HG02759 (cell line): ENCODE measurements around the gene EVL.
"Not testable (repeated sequence)": the region's sequence is repeated elsewhere in the genome, so short reads cannot be mapped to it uniquely, and the experiment has no call there.

Experiments
- ATAC-seq: cut with Tn5 transposase; IDR thresholded peaks from one replicate; pipeline ENCODE4 v1.9.1; 2021; ENCODE audit warnings: mild to moderate bottlenecking, moderate library complexity; ENCODE audit not compliant: unreplicated experiment

Gene EVL

DNA sequence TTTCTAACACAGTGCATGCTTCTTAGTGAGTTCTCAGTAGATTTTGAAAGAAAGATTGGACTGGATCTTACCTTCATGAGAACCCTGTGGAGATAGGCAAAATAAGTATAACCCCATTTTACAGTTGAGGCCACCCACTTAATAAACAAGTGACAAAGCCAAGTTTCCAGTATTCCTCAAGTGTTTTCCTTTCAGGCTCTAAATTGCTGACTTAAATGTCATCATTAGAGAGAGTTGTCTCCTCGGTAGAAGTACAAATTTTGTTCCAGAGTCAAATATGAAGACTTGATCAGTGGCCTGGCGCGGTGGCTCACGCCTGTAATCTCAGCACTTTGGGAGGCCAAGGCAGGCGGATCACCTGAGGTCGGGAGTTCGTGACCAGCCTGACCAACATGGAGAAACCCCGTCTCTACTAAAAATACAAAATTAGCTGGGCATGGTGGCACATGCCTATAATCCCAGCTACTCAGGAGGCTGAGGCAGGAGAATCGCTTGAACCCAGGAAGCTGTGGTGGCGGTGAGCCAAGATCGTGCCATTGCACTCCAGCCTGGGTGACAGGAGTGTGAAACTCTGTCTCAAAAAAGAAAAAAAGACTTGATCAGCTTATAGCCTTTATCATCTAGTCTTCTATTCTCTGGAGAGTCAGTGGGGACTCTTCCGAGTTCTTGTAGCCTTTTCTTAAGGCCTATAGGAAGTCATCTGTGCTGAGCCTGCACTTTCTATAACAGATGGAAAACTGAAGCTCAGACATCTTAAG is 708 bp upstream of the EVL start:
- not testable (repeated sequence) for ATAC-seq

DNA sequence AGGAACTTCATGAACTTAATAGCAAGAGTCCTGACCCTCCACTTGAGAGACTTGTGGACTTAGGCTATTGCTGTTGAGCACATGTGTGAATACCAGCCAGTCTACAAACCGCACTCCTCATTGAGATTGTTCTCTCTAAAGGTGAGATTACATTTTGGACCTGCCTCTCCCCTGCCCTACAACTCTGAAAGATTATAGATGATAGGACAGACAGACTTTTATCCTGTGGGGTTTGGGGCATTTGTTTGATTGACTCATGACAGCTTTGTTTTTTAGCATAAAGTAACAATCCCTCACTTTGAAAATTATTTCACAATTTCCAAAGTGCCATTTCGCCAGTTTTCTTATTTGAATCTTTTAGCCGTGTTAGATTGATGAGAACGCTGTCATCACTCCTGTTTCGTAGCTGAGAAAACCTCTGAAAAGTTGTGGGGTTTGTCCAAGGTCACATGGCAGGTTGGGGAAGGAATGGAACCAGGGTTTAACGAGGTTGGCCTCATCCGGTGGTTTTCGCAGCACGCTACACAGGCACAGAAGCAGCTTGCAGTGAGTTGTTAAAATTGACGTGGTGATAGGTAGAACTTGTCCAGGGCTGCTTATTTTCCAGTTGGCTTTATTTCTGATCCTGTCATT is 836 bp downstream of the EVL start:
- peak; percentile 37 for ATAC-seq

DNA sequence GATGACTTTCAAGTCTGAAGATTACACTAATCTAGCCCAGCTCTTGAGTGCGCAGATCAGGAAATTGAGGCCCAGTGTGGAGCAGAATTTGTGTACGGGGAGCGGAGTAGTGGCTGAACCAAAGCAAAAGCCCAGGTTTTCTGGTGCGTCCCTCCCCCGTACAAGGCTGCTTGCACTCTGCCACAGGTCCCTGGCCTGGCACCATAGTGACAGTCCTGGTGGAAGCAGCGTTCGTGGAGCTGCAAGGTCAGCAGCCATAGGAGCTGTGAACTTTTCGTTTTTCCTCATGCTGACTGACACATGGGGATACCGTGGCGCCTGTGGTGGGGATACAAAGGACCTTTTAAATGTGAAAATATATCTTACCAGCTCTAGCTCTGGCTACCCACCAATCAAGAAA is 1.7 kb downstream of the EVL start:
- ATAC-seq = no peak

DNA sequence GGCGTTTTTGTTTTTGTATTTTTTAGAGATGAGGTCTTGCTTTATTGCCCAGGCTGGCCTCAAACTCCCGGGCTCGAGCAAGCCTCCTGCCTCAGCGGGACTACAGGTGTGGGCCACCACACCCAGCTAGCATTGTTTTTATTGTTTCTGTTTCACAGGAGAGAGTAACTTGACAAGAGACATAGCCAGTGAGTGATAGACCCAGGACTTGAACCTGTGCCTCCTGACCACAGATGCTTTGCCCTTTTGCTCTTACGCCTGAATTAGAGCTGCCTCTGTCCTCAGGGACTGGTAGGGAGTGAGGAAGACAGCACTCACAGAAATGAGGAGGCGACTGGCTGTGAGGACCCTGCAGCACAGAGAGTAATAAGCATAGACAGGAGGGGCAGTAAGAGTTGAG is 2.3 kb downstream of the EVL start:
- ATAC-seq = no peak

DNA sequence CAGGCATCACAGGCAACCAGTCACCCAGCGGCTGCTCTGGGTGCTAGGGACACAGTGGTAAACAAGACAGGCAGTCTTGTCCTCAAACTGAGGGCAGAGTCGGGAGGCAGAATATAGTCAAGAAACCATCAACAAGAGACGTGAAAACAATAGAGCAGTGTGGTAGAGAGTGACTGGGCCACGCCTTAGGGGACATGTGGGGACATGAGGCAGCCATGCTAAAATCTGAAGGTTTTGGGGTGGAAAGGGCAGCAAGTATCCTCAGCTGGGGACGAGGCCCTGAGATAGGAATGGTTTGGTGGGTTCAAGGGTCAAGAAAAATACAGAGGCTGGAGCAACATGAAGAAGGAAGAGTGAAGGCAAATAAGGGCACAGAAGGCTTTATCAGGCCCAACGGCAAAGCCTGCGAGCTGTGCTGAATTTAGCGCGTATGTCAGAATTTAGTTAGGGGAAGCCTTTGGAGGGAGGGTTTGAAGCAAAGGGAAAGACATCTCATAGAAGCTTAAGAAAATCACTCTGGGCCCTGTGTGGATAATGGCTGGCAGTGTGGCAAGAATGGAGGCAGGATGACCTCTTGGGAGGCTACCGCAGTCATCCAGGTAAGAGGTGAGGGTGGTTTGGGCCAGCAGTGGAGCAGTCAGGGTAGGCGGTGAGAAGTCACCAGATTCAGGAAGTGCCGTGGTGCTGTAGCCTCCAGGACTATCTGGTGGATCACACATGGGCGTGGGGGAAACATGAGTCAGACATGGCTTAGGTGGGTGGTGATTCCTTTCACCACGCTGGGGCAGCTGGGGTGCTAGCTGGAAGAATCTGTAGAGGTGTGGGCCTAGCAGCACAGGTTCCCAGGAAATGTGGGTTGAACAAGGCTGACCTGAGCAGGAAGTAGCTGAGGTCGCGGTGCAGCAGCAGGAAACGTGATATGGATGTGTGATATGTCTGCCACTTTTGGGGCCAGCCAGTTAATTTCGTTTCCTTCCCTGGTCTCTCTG is 3.0 kb downstream of the EVL start:
- peak; percentile 35 for ATAC-seq

DNA sequence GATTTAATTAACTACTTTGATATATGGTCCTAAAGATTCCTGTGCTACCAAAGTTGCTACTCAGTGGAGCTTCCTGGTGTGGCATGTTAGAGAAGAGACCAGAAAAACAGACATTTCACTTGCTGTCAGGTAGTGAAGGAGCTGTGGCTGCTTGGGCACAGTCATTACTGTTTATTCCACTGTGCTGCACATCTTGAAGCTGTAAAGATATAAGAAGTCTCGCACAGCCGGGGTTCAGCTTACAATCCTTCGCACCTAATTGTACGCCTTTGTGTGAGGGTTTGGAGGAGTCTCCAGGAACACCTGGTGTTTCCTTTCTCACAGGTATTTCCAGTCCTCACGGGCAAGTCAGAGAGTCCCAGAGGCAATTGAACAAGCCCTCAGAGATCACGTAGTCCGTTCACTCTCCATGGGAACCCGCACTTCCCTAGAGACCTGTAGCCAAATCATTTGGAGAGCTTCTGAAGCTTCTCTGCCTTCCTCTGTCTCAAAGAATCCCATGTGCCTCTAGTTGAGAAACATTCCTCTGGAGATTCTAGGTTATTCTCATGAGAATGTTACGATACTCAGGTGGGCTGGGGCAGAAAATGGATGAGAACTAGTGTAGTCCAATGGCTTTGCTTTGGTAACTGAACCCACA is 4.1 kb downstream of the EVL start:
- no peak for ATAC-seq

DNA sequence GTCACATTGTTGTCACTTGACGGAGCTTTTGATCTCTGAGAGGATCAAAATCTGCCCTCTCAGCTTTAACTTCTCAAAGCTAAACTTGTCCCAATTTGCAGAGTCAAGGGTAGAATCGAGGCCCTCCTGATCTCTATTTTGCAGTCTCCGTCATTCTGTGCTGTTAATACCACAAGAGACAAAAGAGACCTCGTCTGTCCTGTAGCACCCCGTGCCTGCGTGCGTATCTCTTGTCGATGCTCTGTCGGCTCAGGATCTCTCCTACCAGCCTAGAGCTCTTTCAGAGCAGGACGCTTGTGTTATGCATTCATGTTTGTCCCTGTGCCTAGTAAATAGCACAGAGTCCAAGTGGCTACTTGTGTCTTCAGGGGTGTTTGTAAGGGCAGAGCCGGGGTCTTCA is 5.1 kb downstream of the EVL start:
- no peak for ATAC-seq

DNA sequence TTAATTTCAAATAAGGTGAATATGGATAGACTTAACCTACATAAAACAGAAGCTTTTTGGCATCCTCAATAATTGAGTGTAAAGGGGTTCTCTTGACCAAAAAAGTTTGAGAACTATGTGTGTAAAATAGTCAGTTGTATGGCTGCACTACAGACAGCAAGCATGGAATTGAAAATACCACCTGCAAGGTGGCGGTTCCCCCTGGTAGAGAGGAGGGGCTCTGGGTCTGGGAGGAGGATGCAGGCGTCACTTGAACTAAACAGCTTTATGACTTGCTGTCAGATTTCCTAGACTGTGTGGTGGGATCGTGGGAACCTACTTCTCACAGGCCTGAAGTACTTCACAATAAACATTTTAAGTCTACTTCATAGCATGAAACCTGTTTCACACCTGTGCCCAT is 6.3 kb downstream of the EVL start:
- ATAC-seq = no peak

DNA sequence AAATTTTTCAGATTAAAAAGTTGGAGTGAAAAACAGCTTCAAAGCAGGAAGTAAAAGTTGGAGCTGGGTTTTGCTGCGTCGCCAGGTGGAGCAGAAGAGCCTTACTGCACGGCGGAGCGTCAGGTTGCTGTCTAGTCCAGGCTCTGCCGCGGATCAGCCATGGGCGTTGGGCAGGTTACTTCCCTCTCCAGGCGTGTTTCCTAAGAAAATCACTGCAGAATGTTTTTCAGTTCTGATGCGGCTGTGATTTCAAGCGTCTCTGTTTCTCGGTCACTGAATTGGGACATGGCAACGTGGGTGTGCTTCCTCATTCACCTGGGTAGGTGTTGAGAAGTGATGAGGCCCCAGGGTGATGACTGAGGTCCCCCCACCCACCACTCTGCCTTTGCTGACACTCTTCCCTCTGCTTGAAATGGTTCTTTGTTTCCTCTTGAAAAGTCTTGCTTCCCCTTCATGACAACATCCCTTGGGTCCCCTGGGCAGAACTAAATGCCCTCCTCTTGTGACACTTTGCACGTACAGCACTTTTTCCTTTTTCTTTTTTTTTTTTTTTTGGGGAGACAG is 7.6 kb downstream of the EVL start:
- peak; percentile 28 for ATAC-seq

DNA sequence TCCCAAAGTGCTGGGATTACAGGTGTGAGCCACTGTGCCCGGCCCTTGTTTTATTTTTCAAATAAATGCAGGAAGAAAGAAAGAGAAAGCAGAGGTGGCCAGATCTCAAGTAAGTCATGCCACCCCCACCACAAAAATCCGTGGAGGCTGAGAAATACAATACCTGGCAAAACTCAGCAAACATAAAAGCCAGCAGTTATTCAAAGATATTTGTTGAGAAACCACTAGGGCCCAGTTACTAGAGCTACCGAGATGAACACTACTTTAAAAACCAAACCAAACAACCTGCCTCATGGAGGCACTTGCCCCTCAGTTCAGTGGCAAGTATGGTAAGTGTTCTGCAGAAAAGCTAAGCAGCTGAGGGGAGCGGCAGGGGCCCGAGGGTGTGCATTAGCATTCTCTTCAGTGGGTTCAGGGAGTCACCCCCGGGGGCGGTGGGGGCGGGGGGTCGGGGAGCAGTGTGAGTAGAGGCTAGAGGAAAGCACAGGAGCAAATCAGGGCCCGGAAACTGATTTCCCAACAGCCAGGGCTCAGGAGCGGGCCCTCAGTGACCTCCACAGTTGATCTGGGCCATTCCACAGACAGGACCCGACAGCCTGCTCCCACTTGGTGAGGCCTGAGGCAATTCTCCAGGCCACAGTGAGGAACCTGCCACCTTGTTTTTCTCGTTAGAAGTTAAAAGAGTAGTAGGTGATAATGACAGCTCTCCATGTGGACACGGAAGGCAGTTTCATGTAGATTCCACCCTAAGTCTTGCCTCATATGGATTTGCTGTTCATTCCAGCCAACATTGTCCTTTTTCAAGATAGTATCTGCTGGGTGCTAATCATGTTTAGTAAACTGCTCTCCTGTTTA is 8.6 kb downstream of the EVL start:
- ATAC-seq = no peak

DNA sequence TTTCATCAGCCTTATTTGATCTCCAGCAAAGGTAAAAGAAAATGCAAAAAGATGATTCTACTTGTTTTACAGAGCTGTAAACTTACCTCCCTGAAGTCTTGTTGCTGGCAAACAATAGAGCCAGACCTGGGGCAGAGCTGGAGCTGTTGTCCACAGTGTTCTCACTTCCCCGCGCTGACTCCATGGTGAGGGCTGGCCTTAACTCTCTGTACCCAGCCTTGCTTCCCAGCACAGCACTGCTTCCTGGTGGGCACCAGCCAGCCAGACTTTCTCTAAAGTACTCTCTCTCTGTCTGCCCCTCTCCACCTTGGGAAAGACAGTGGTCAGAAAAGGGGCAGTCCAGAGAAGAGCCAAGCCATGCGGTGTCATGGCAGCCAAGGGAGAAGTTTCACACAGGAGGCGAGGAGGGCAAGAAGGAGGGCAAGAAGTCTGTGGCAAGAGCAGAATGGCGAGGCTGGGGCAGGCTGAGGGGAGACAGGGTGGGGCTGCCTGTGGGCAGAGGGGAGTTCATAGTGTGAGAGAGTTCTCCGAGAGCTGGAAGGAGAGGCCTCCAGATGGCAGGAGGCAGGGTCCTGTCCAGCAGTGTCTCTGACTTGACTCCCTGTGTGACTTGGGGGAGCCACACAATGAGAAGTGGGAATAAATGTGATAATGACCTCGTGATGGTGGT is 9.3 kb downstream of the EVL start:
- no peak for ATAC-seq

DNA sequence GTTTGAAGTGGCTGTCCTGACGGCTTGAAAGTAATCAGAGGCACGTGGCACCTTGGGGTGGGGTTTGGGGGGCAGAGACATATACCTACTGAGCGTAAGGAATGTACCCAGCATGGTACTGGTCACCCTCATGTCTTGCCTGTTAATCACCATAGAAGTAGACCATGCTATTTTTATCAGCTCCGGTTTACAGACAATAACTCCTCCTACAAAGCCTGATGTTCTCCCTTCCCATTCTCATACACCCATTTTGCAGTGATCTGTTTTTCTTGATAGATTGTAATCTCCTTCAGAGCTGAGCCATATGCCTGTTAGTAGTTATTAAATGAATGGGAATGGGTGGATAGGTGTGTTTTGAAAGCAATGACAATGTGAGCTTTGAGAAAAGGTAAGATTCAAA is 10.5 kb downstream of the EVL start:
- ATAC-seq = no peak

DNA sequence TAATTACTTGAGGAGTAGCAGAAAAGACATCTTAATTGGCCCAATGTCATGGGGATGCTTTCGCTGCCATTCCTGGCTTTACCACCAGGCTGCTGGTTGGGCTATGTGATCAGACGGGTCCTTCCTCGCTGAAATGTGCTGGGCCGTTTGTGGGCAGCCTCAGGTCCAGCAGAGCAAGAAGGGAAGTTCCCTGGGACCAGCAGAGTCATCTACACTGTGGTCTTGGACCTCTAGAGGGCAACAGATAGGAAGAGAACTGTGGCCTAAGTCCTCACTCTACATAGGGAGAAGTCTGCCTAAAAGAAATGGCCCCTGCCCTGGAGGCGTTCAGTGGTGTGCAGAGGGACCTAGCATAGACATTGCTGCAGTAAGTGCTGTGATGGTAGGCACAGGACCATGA is 10.9 kb downstream of the EVL start:
- ATAC-seq = peak; percentile 32

DNA sequence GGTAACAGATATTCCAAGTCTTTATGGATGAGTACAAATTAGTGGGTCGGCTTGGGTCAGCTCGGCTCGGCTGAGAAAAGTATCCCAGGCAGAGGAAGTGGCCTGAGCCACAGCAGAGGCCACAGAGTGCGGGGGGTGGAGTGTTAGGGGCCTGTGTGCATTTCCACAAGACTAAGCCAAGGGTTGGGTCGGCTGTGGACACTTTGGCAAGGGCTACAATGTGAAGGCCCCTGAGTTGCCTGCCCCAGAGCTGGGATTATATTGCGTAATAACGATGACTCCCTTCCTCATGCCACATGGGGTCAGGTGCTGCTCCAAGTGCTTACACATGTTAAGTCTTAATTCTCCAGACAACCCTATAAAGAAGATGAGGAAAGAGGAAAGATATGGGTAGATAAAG is 11.4 kb downstream of the EVL start:
- no peak for ATAC-seq

DNA sequence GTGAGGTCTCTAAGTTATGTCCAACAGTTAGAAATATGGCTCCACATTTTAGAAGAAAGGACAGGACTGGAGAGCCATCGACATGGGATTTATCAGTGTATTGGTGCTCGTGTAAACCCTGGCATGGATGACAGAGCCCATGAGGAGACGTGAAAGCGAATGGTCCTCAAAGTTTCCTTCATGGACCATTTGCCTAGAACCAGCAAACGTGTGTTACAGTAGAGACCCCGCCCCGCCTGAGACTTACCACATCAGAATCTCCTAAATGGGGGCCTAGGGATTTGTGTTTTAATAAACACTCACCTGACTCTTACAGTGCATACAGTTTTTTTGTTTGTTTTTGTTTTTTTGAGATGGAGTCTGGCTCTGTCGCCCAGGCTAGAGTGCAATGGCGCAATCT is 12.2 kb downstream of the EVL start:
- ATAC-seq = no peak

DNA sequence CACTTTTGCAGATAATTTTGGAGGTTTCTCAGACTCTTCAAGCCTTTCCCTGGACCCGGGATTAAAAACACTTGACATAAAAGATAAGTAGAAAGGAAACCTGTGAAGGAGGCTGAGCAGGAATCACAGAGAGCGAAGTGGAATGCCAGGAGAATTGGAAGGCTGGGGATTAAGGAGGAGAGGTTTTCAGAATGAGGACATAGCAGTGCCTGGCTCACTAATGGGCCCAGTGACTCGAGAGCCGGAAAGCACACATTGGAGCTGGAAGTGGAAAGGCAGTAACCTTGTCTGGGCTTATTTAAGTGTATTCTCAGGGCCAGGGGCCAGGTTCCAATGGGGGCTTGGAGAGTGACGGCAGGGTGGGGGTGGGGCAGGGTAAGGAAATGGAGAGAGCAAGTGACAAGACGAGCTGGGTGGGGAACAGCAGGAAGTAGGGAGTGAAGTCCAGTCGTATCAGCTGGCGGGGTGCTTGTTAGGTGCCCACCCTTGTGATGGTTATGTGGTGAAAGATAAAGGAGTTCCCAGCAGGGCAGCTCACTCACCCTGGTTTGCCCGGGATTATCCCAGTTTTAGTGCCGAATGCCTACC is 13.1 kb downstream of the EVL start:
- ATAC-seq = no peak

DNA sequence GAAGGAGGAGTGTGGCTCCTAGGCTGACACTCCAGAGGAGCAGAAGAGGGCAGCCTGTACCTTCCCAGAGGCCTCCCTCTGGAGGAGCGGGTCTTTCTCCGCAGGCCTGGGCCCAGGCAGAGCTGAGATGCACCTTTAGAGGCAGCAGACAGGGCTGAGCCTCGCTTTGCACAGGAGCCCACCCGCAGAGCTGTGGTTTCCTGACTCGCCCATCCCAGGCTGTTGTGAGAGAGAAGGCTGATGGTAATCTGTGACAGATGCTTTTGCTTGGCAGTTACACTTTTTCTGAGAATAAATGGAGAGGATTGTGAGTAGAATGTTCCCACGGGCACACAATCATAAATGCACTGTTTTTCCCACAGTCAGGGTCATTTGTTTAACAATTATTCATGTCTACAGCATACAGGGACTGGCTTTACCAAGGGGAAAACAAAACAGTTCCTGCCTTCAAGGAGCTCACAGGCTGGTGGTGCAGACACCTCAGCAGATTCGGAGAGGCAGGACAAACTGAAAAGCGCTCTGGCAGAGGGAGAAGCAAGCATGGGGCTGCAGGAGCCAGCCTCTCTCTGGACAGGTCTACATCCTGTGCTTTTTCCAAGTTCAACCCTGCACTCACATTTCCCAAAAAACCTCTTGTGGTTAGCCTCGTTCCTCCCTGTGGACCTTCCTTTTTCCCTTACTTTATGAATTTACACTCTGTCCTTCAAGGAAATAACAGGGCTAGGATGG is 13.9 kb downstream of the EVL start:
- ATAC-seq = peak; percentile 70

DNA sequence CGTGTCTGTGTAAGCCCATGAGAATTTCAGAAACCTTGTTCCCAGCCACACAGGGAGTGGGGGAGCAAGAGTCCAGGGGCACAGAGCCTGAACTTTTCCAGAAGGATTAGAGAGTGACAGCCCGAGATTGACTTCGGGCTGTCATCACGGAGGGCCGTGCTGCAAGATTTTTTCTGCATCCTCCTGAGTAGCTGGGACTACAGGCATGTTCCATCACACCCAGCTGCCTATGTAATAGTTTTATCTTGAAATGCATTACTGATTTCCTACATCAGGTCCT is 14.4 kb downstream of the EVL start:
- no peak for ATAC-seq

DNA sequence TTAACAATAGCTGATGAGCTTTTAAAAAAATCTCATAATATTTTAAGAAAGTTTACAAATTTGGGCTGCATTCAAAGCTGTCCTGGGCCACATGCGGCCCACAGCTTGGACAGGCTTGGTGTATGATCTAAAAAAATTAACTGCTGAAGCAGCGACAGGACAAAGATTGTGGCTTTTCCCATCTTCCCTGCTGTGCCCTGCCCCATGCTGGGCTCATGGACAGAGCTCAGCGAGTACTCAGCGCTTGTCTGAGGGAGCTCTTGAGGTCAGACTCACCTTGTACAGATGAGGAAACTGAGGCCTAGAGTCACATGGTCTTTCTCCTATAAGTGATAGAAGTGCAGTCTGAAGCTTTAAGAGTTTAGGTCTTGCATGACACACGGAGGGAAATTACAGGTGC is 15.0 kb downstream of the EVL start:
- ATAC-seq = no peak
